K562 treated with DMSO at 1 percent for 12 hours (cell line): ENCODE results near the gene CT45A10. TPM values are rescaled to one million over a fixed set of nuclear protein-coding genes. Genes with fewer than 3 reads are reported as not detected.

Source experiments
- total RNA-seq: library from RNA; unstranded; fragments of 300-600 nt; gene quantifications from 2 replicates; pipeline ENCODE4 v1.2.3, GENCODE V29; 2022; ENCODE audit not compliant: insufficient read depth

The CT45A10 gene, protein sequence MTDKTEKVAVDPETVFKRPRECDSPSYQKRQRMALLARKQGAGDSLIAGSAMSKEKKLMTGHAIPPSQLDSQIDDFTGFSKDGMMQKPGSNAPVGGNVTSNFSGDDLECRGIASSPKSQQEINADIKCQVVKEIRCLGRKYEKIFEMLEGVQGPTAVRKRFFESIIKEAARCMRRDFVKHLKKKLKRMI
- total RNA-seq = 18.0 and 25.8 TPM in 2 replicates

DNA sequence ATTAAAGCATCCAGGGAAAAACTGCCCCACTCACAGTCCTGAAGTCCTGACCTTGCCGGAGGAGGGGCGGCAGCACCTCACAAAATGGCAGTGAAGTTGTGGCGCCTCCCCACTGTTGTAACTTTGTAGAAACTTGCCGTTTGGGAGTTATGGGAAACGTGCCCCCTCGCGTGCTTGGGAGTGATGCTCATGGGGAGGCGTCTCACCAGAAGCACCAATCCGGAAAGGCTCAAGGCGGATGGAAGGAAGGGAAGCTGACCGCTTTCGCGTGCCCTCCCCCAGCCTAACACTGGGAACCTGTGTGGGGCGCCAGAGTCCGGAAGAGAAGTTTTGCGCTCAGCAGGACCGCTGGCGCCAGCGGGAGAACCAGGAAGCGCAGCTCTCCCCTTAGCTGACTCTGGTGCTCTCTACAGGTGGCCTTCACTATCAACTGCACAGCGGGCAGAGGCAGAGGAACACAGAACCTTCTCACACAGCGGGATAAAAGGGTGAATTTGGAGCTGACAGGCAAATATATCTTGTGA, at the start of gene CT45A10, which contains the start of gene SAGE1:
CT45A10 (minus strand) TSS at position 151 of the 524 bp plus-strand sequence. CDS start 8,100 bp downstream, outside the sequence.
SAGE1 (plus strand) TSS at position 423 of the 524 bp plus-strand sequence. CDS start 2,527 bp downstream, outside the sequence.

DNA sequence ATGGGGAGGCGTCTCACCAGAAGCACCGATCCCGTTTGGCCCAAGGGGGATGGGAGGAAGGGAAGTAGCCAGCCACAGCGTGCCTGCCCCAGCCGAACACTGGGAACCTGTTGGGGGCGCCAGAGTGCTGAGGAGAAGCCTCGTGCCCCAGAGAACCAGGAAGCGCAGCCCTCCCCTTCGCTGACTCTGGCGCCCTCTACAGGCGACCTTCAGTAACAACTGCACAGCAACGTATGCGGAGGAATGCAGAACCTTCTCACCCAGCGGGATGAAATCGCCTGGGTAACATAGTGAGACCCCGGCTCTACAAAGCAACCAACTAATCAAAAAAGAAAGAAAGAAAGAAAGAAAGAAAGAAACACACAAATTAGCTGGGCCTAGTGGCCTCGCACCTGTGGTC, 21.5 kb downstream of the CT45A10 start, which contains the start of gene CT45A9:
CT45A9 (minus strand) TSS at position 101 of the 400 bp plus-strand sequence. CDS start 3,751 bp downstream, outside the sequence.

DNA sequence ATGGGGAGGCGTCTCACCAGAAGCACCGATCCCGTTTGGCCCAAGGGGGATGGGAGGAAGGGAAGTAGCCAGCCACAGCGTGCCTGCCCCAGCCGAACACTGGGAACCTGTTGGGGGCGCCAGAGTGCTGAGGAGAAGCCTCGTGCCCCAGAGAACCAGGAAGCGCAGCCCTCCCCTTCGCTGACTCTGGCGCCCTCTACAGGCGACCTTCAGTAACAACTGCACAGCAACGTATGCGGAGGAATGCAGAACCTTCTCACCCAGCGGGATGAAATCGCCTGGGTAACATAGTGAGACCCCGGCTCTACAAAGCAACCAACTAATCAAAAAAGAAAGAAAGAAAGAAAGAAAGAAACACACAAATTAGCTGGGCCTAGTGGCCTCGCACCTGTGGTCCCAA, 38.8 kb downstream of the CT45A10 start, which contains the start of gene CT45A8:
CT45A8 (minus strand) TSS at position 101 of the 400 bp plus-strand sequence. CDS start 3,755 bp downstream, outside the sequence.

DNA sequence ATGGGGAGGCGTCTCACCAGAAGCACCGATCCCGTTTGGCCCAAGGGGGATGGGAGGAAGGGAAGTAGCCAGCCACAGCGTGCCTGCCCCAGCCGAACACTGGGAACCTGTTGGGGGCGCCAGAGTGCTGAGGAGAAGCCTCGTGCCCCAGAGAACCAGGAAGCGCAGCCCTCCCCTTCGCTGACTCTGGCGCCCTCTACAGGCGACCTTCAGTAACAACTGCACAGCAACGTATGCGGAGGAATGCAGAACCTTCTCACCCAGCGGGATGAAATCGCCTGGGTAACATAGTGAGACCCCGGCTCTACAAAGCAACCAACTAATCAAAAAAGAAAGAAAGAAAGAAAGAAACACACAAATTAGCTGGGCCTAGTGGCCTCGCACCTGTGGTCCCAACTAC, 56.1 kb downstream of the CT45A10 start, which contains the start of gene CT45A7:
CT45A7 (minus strand) TSS at position 101 of the 400 bp plus-strand sequence. CDS start 3,747 bp downstream, outside the sequence.

Other genes with a start within 250 kb of the CT45A10 start
- not detected in 2 replicates for gene CT45A1, start 179.8 kb downstream of the CT45A10 start, total RNA-seq
- not detected in 2 replicates for gene CT45A3, start 125.3 kb downstream of the CT45A10 start, total RNA-seq
- gene CT45A5, start 107.9 kb downstream of the CT45A10 start, total RNA-seq = 0.68 TPM in 1 of 2 replicates, not detected in the other
- not detected in 2 replicates for gene CT45A6, start 90.7 kb downstream of the CT45A10 start, total RNA-seq
- 1.2 TPM in 1 of 2 replicates, not detected in the other for gene CT45A2, start 73.4 kb downstream of the CT45A10 start, total RNA-seq
- not detected in 2 replicates for gene CT45A7, start 56.2 kb downstream of the CT45A10 start, total RNA-seq
- not detected in 2 replicates for gene CT45A8, start 38.9 kb downstream of the CT45A10 start, total RNA-seq
- gene CT45A9, start 21.6 kb downstream of the CT45A10 start, total RNA-seq = not detected in 2 replicates
- 10.9 and 24.2 TPM in 2 replicates for gene SAGE1, start 272 bp upstream of the CT45A10 start, total RNA-seq
- 8.6 and 18.4 TPM in 2 replicates for gene MMGT1, start 80.5 kb upstream of the CT45A10 start, total RNA-seq
- gene SLC9A6, start 92.0 kb upstream of the CT45A10 start, total RNA-seq = 3.2 and 16.1 TPM in 2 replicates